HEK293 (cell line): ENCODE data around the gene POR.
A peak's percentile ranks its signal among the peaks of the same experiment; 100 is the strongest.

Experiments
- CTCF ChIA-PET: fragments of 350-600 bp; formaldehyde crosslinking; extraction: SDS; loops from one replicate; lab custom pipeline; 2021; ENCODE audit warnings: antibody characterized with exemption; lab: Yijun Ruan, JAX
- POLR2A ChIA-PET: fragments of 300-600 bp; formaldehyde crosslinking; extraction: SDS; loops from one replicate; lab custom pipeline; 2020; ENCODE audit warnings: antibody characterized with exemption, inconsistent platforms; lab: Yijun Ruan, JAX
- H3K27ac ChIP-seq: fragments of 200-500 bp; sonication (Bioruptor generic); 2 replicates; pipeline ENCODE4 v1.5.1; 2014; ENCODE audit warnings: low read depth, low read length, control low read depth, inconsistent platforms; ENCODE audit errors: extremely low read depth
- H3K36me3 ChIP-seq, 2 experiments: fragments of 200-500 bp in 1 of 2; sonication (Bioruptor generic) in 1 of 2; 1 replicate in 1 of 2; 2 replicates in 1 of 2; pipeline ENCODE4 v1.5.1; 2014 to 2017; ENCODE audit warnings: inconsistent platforms in 2 of 2, low read length in 2 of 2; ENCODE audit not compliant: control insufficient read depth in 2 of 2, insufficient read depth in 1 of 2
- H3K4me1 ChIP-seq: fragments of 200-500 bp; sonication (Bioruptor generic); 2 replicates; pipeline ENCODE4 v1.5.1; 2014; ENCODE audit warnings: mild to moderate bottlenecking, low read length, inconsistent platforms; ENCODE audit not compliant: control insufficient read depth, insufficient read depth
- H3K4me3 ChIP-seq: 2 replicates; pipeline ENCODE4 v1.5.1; 2011; ENCODE audit warnings: low read depth, mild to moderate bottlenecking, control low read depth, low read length, moderate library complexity
- H3K9me3 ChIP-seq: fragments of 200-500 bp; sonication (Bioruptor generic); 2 replicates; pipeline ENCODE4 v1.5.1; 2014; ENCODE audit warnings: low read depth, low read length, inconsistent platforms; ENCODE audit not compliant: control insufficient read depth, insufficient read depth
- BCL11B ChIP-seq: fragments of 450-650 bp; formaldehyde crosslinking; IDR thresholded peaks from 2 replicates; pipeline ENCODE4 v1.5.1; 2016; ENCODE audit warnings: low read depth, missing biosample characterization, missing genetic modification characterization
- HIC1 ChIP-seq: fragments of 450-650 bp; formaldehyde crosslinking; IDR thresholded peaks from 2 replicates; pipeline ENCODE4 v1.5.1; 2016; ENCODE audit warnings: missing biosample characterization, missing genetic modification characterization
- KLF10 ChIP-seq: fragments of 450-650 bp; IDR thresholded peaks from 2 replicates; pipeline ENCODE4 v1.5.1; 2018; ENCODE audit warnings: missing biosample characterization, mild to moderate bottlenecking, missing genetic modification characterization
- KLF16 ChIP-seq: fragments of 450-650 bp; formaldehyde crosslinking; IDR thresholded peaks from 2 replicates; pipeline ENCODE4 v1.5.1; 2017; ENCODE audit warnings: missing biosample characterization, missing genetic modification characterization
- PRDM2 ChIP-seq: fragments of 450-650 bp; formaldehyde crosslinking; IDR thresholded peaks from 2 replicates; pipeline ENCODE4 v1.5.1; 2016; ENCODE audit warnings: missing biosample characterization, missing genetic modification characterization, borderline replicate concordance
- PRDM6 ChIP-seq: fragments of 450-650 bp; formaldehyde crosslinking; IDR thresholded peaks from 2 replicates; pipeline ENCODE4 v1.5.1; 2017; ENCODE audit warnings: missing biosample characterization, missing genetic modification characterization
- SALL2 ChIP-seq: fragments of 450-650 bp; formaldehyde crosslinking; IDR thresholded peaks from 2 replicates; pipeline ENCODE4 v1.5.0; 2017; ENCODE audit warnings: missing biosample characterization, mild to moderate bottlenecking, missing genetic modification characterization, borderline replicate concordance
- SCRT1 ChIP-seq: fragments of 450-650 bp; formaldehyde crosslinking; IDR thresholded peaks from 2 replicates; pipeline ENCODE4 v1.5.1; 2016; ENCODE audit warnings: missing biosample characterization, missing genetic modification characterization, borderline replicate concordance
- ZNF133 ChIP-seq: fragments of 450-650 bp; formaldehyde crosslinking; IDR thresholded peaks from 2 replicates; pipeline ENCODE4 v1.5.1; 2016; ENCODE audit warnings: missing biosample characterization, missing genetic modification characterization
- ZNF26 ChIP-seq: fragments of 450-650 bp; formaldehyde crosslinking; IDR thresholded peaks from 2 replicates; pipeline ENCODE4 v1.5.1; 2016; ENCODE audit warnings: missing biosample characterization, missing genetic modification characterization
- ZNF449 ChIP-seq: fragments of 450-650 bp; formaldehyde crosslinking; IDR thresholded peaks from 2 replicates; pipeline ENCODE4 v1.5.1; 2017; ENCODE audit warnings: missing biosample characterization, mild to moderate bottlenecking, missing genetic modification characterization, moderate library complexity
- ZNF48 ChIP-seq: fragments of 450-650 bp; formaldehyde crosslinking; IDR thresholded peaks from 2 replicates; pipeline ENCODE4 v1.5.1; 2016; ENCODE audit warnings: missing biosample characterization, missing genetic modification characterization
- ZNF621 ChIP-seq: fragments of 450-650 bp; formaldehyde crosslinking; IDR thresholded peaks from 2 replicates; pipeline ENCODE4 v1.5.1; 2017; ENCODE audit warnings: missing biosample characterization, missing genetic modification characterization
- ZNF658 ChIP-seq: fragments of 450-650 bp; formaldehyde crosslinking; IDR thresholded peaks from 2 replicates; pipeline ENCODE4; 2016; ENCODE audit warnings: missing biosample characterization, missing genetic modification characterization
- ZSCAN4 ChIP-seq: fragments of 450-650 bp; formaldehyde crosslinking; IDR thresholded peaks from 2 replicates; pipeline ENCODE4 v1.5.1; 2017; ENCODE audit warnings: missing biosample characterization, missing genetic modification characterization

POR gene

GRCh38 chr7:75985009-75985517 lies 70.1 kb downstream of the POR start (continued):
- no peak for TF ChIP-seq PRDM6 (tag by site-specific recombination)
- TF ChIP-seq KLF16: no peak
- TF ChIP-seq ZNF48 (tag by site-specific recombination): no peak
- no peak for TF ChIP-seq KLF10 (tag by site-specific recombination)

GRCh38 chr7:75985518-75986146 lies 70.7 kb downstream of the POR start:
- ChIA-PET CTCF (interaction anchor here (1.2 kb wide), 1 partner anchor 35 kb away, joined by 4 read pairs; no protein-coding TSS in a partner anchor), POLR2A (interaction anchor here (0.8 kb wide), 1 partner anchor 15 kb away, joined by 3 read pairs; no protein-coding TSS in a partner anchor)
- Histone ChIP-seq H3K4me3 (no peak overlapping the region), H3K36me3 (peaks cover 0 to 50% of the 10 kb centered on the region in 2 experiments; a peak in 1 of 3 replicates), H3K27ac (no peak overlapping the region), H3K9me3 (no peaks in the 10 kb centered on the region), H3K4me1 (no peaks in the 10 kb centered on the region)
- no peak for TF ChIP-seq ZNF658 (tag by site-specific recombination)
- peak; percentile 44; the same call in 1 of the 2 replicates for TF ChIP-seq HIC1 (tag by site-specific recombination)
- no peak for TF ChIP-seq ZNF26 (tag by site-specific recombination)

- H3K36me3 ChIP-seq: peaks cover 0 to 44% of the 10 kb centered on the region in 2 experiments; a peak in 1 of 3 replicates
- H3K9me3 ChIP-seq: no peaks in the 10 kb centered on the region
- H3K4me3 ChIP-seq: no peak overlapping the region
- ChIA-PET POLR2A (interaction anchor here (0.6 kb wide), 1 partner anchor 95 kb away, joined by 3 read pairs; no protein-coding TSS in a partner anchor), CTCF (no interaction called here)
- no peak overlapping the region for H3K27ac ChIP-seq
- no peaks in the 10 kb centered on the region for H3K4me1 ChIP-seq
- TF ChIP-seq SALL2 (tag by site-specific recombination) (no peak), ZNF621 (no peak), ZSCAN4 (tag by site-specific recombination) (no peak), PRDM2 (no peak), SCRT1 (tag by site-specific recombination) (no peak), ZNF133 (tag by site-specific recombination) (no peak), ZNF449 (tag by site-specific recombination) (no peak), BCL11B (tag by site-specific recombination) (no peak)
Measured at GRCh38 chr7:75986147-75986781, 71.3 kb downstream of the POR start.
